Activated T-helper 2 cell treated with anti-CD3 and anti-CD28 coated beads, Interferon-gamma antibody, Interleukin-2, Interleukin-4, amounts not matched to agents 10 μg/mL and 5 μg/mL and 100 μg/mL, durations not matched to agents 14 hours and 24 hours and 36 hours (primary cell): ENCODE results near the gene AVEN. TPM values are rescaled to one million over a fixed set of nuclear protein-coding genes. Genes with fewer than 3 reads are reported as not detected.
A peak's percentile ranks its signal among the peaks of the same experiment; 100 is the strongest.

Source experiments
- DNase-seq: peaks from one replicate; pipeline ENCODE4 v3.0.0; 2021; ENCODE audit warnings: low spot score
- H3K27ac Mint-ChIP-seq: one replicate; pipeline ENCODE4 v1.8.0; 2021; ENCODE audit warnings: mixed read lengths
- H3K27me3 Mint-ChIP-seq: one replicate; pipeline ENCODE4 v1.8.0; 2021; ENCODE audit warnings: low read depth, mixed read lengths
- H3K36me3 Mint-ChIP-seq: one replicate; pipeline ENCODE4 v1.8.0; 2021; ENCODE audit warnings: low read depth, mixed read lengths
- H3K4me1 Mint-ChIP-seq: one replicate; pipeline ENCODE4 v1.8.0; 2021; ENCODE audit warnings: low read depth, mixed read lengths
- H3K4me3 Mint-ChIP-seq: one replicate; pipeline ENCODE4 v1.8.0; 2021; ENCODE audit warnings: low read depth, mild to moderate bottlenecking, moderate library complexity, mixed read lengths
- H3K9me3 Mint-ChIP-seq: one replicate; pipeline ENCODE4 v1.8.0; 2021; ENCODE audit warnings: mixed read lengths
- intact Hi-C: fragments of 100-400 bp; cut with micrococcal nuclease; formaldehyde crosslinking; loops from one replicate; pipeline ENCODE4 v1.15.1; 2023
- total RNA-seq: library from RNA; stranded (reverse); gene quantifications from 2 replicates; pipeline ENCODE4 v1.2.3, GENCODE V29; 2022

Gene AVEN, protein sequence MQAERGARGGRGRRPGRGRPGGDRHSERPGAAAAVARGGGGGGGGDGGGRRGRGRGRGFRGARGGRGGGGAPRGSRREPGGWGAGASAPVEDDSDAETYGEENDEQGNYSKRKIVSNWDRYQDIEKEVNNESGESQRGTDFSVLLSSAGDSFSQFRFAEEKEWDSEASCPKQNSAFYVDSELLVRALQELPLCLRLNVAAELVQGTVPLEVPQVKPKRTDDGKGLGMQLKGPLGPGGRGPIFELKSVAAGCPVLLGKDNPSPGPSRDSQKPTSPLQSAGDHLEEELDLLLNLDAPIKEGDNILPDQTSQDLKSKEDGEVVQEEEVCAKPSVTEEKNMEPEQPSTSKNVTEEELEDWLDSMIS
- 19.4 and 19.8 TPM in 2 replicates for total RNA-seq

DNA sequence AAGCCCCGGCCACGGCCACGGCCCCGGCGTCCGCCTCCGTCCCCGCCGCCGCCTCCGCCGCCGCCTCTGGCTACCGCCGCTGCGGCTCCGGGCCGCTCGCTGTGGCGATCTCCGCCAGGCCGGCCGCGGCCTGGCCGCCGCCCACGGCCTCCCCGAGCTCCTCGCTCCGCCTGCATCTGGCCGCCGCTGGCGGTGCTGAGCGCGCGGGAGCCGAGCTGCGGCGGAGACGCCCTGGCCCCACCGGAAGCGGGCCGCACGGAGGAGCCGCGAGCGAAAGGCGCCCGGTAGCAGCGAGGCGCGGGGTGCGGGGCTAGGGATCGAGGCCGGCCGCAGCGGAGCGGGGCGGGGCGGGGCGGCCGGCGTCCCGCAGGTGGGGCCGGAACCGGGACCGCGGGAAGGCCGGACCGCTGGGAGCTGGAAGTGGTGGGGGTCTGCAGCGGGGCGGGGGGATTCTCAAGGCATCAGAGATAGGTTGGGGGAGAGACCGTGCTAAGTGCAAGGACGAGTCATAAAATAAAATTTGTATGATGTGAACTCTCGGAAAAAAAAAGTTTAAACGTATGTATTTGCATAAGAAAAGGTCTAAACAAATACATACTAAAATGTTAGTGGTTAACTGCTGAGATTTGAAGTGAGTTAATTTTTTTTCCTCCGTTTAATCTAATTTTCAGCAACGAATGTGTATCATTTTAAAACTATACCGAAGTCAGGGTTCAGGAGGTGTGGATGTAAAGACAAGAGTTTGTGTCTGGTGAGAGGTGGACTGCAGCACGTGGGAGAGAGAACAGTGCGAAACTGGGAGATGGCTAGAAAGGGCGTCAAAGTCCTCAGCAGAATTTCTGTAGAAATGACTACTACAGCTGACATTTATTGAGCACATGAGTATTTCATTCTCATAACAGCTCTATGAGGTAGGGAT is at the start of gene AVEN:
TSS of gene AVEN (minus strand) at position 334 of the 919 bp plus-strand sequence. CDS start at position 176, 158 bp downstream.
- Mint-ChIP-seq H3K27ac (peak within 1 kb of the TSS; percentile 94), H3K9me3 (no peaks in the 10 kb centered on the region), H3K4me3 (peak within 1 kb of the TSS; percentile 94), H3K27me3 (no peaks in the 10 kb centered on the region), H3K36me3 (no peaks in the 10 kb centered on the region), H3K4me1 (peaks cover 35% of the 10 kb centered on the region)
- intact Hi-C loops = loop anchor here (1.0 to 10.0 kb wide), 6 partner anchors 21 to 956 kb away; partner anchors contain the start of genes EMC7, GOLGA8B and KATNBL1
- DNase-seq = peak; percentile 64

DNA sequence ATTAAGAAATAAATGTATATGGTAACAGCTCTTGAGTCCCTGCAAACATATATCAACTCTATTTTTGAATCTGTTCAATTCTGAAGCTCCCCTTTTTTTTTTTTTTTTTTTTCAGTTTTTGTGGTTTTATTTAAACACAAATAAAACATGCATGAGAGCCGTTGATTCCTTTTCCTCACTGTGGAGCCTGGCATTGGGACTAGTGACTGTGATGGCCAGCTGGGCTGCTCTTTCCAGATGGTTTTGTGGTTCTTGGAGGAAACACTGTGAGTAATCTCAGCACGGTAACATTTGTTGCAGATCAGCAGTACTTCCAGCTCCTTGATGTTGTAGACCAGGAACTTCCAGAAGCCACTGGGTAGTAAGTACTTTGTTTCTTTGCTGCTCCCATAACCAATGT is 46.7 kb upstream of the AVEN start:
- H3K27me3 Mint-ChIP-seq = no peaks in the 10 kb centered on the region
- intact Hi-C loops = no loop called here
- H3K9me3 Mint-ChIP-seq = no peaks in the 10 kb centered on the region
- no peaks in the 10 kb centered on the region for H3K4me1 Mint-ChIP-seq
- no peak for DNase-seq
- H3K4me3 Mint-ChIP-seq = no peak overlapping the region
- H3K27ac Mint-ChIP-seq = no peak overlapping the region
- peaks cover 42% of the 10 kb centered on the region for H3K36me3 Mint-ChIP-seq

DNA sequence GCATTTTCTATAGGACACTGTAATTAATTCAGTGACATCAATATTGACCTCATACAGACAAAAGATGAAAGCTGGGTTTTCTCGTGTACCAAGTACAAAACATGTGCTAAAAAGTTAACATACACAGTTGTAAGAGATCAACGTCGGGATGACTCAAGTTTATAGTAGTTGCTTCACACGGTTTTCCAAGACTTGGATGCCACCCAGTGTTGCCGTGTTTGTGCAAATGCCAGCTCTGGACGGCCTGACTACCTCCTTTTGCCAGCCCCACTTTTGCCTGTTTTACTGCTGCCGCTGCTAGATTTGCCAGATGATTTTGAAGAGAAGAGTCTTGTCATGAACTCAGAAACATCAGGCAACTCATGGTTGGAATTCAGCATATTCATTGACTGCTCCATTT is 45.1 kb upstream of the AVEN start:
- Mint-ChIP-seq H3K36me3 (peaks cover 32% of the 10 kb centered on the region), H3K9me3 (no peaks in the 10 kb centered on the region), H3K27ac (no peak overlapping the region), H3K27me3 (no peaks in the 10 kb centered on the region), H3K4me1 (no peaks in the 10 kb centered on the region), H3K4me3 (no peak overlapping the region)
- DNase-seq = no peak
- intact Hi-C loops = no loop called here

DNA sequence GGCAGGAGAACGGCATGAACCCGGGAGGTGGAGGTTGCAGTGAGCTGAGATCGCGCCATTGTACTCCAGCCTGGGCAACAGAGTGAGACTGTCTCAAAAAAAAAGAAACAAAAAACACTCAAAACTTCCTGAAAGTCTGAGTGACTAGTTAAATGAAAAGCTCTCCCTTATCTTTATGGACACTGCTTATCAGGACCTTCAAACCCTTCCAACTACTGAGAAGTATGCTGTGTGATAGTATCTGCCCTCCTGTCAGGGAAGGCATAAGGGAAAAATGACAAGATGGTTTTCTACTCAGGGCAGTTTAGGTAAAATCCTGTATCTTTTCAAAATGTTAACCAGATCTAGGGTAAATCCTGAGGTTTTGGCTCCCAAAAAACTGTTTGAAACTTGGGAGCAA is 40.9 kb upstream of the AVEN start:
- intact Hi-C loops = no loop called here
- DNase-seq = no peak
- no peaks in the 10 kb centered on the region for H3K27me3 Mint-ChIP-seq
- peaks cover 10% of the 10 kb centered on the region for H3K36me3 Mint-ChIP-seq
- H3K27ac Mint-ChIP-seq = no peak overlapping the region
- H3K4me1 Mint-ChIP-seq = no peaks in the 10 kb centered on the region
- no peak overlapping the region for H3K4me3 Mint-ChIP-seq
- H3K9me3 Mint-ChIP-seq = no peaks in the 10 kb centered on the region

DNA sequence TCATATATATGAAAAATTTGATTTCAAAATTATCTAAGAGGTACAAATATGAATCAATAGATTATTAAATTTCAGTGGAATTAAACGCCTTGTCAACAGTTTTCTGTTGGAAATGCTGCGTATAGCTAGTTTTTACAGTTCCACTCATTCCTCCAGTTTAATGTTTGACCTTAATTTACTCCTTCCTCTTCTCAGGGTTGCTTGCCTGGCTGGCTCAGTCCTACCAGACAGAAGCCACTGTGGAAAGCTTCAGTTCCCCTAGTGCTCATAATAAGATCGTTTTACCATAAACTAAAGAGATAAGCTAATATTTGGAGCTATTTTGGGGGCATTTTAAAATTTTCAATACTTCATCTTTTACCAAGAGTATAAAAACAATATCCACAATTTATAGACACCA is 39.9 kb upstream of the AVEN start:
- no peaks in the 10 kb centered on the region for H3K4me1 Mint-ChIP-seq

DNA sequence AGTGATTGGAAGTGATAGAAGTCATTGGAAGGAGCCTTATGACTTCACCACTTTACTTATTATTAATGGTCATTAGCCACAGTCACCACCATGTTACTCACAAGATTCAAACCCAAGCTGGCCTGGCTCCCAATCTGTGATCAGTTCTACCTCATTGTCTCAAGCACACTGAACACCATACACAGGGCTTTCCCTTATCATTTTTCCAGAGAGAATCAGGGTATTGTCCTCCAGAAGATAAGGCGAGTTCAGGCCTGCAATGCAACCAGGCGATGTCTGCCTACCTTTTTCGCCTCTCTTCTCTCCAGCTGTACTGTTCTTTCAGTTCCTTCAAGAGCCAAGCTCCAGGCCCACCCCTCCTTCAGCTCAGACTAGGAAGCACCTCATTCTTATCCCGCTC is 37.8 kb upstream of the AVEN start:
- Mint-ChIP-seq H3K9me3 (no peaks in the 10 kb centered on the region), H3K4me1 (no peaks in the 10 kb centered on the region), H3K27ac (no peak overlapping the region), H3K4me3 (no peak overlapping the region), H3K27me3 (no peaks in the 10 kb centered on the region), H3K36me3 (no peaks in the 10 kb centered on the region)
- intact Hi-C loops = no loop called here
- no peak for DNase-seq

More for the DNA sequence above, 39.9 kb upstream of the AVEN start:
- no peaks in the 10 kb centered on the region for H3K27me3 Mint-ChIP-seq
- peaks cover 5% of the 10 kb centered on the region for H3K36me3 Mint-ChIP-seq
- H3K27ac Mint-ChIP-seq = no peak overlapping the region
- no peaks in the 10 kb centered on the region for H3K9me3 Mint-ChIP-seq
- no peak overlapping the region for H3K4me3 Mint-ChIP-seq
- DNase-seq = no peak
- intact Hi-C loops = no loop called here

- Mint-ChIP-seq H3K9me3 (no peaks in the 10 kb centered on the region), H3K4me1 (no peaks in the 10 kb centered on the region)
- intact Hi-C loops = no loop called here
These were observed 31.0 kb upstream of the AVEN start for GRCh38 chr15:34070003-34070402.

DNA sequence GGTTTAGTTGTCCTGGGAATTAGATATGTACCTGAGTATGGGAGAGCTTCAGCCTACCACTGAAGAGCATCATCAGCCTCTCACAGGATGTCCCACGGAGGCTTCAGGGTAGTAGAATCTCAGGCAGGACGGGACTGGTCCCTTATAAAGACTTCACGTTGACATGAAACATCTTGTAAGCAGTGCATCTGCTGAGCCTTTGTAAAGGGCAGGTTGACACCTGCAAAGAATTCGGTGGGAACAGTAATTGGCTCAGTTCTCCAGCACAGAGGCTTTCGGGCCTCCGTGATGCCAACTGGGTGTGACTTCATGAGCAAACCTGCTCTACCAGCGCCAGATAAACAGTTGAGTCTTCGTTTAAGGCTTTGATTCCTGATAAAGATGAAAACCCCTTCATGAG is 26.9 kb upstream of the AVEN start:
- intact Hi-C loops = no loop called here
- H3K4me1 Mint-ChIP-seq = peaks cover 9% of the 10 kb centered on the region

More at GRCh38 chr15:34070003-34070402, 31.0 kb upstream of the AVEN start:
- H3K27me3 Mint-ChIP-seq = no peaks in the 10 kb centered on the region
- no peak for DNase-seq
- no peak overlapping the region for H3K27ac Mint-ChIP-seq
- H3K4me3 Mint-ChIP-seq = no peak overlapping the region
- no peaks in the 10 kb centered on the region for H3K36me3 Mint-ChIP-seq

DNA sequence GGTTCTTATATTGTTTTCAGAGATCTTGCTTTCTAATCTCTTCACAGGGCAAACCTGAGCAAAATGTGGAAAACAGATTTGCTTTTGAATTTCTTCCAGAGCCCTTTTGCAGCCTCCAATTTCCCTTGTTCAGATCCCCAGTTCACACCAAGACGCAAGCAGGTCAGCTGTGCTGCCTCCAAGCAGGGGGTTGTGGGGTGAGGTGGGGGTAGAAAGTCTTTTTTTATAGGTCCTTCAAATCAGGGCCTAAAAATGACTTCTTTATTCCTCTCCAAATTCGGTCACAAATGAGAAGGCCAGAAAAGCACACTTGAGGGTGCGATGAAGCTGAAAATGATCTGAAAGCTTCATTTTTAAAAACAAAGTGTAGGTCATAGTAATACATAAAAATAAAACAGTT is 26.3 kb upstream of the AVEN start:
- Mint-ChIP-seq H3K36me3 (no peaks in the 10 kb centered on the region), H3K27ac (no peak overlapping the region), H3K4me3 (no peak overlapping the region), H3K9me3 (no peaks in the 10 kb centered on the region), H3K4me1 (peaks cover 9% of the 10 kb centered on the region), H3K27me3 (no peaks in the 10 kb centered on the region)
- DNase-seq = no peak
- intact Hi-C loops = no loop called here

More for the DNA sequence above, 26.9 kb upstream of the AVEN start:
- no peaks in the 10 kb centered on the region for H3K36me3 Mint-ChIP-seq
- no peak overlapping the region for H3K27ac Mint-ChIP-seq
- H3K9me3 Mint-ChIP-seq = no peaks in the 10 kb centered on the region
- DNase-seq = no peak
- H3K4me3 Mint-ChIP-seq = no peak overlapping the region
- H3K27me3 Mint-ChIP-seq = no peaks in the 10 kb centered on the region

DNA sequence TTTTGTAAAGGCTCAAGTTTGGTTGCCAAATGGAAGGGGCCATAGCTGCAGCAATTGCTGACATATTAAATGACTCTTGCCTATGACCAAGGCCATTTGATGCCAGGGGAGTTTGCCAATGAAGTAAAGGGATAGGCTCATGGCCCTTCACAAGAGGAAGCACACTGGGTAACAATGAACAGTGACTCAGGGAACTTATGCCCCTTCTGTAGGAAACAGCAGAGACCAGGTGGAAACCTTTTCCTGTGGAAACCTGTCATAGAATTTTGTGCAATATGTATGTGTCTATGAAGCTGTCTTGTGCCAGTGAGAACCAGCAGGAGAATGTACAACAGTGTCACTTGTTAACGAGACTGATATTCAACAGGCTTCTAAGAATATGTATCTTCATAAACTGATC is 25.4 kb upstream of the AVEN start:
- peaks cover 1% of the 10 kb centered on the region for H3K27me3 Mint-ChIP-seq
- DNase-seq = no peak
- intact Hi-C loops = no loop called here
- H3K36me3 Mint-ChIP-seq = no peaks in the 10 kb centered on the region
- H3K4me3 Mint-ChIP-seq = no peak overlapping the region
- H3K4me1 Mint-ChIP-seq = peaks cover 9% of the 10 kb centered on the region
- H3K27ac Mint-ChIP-seq = no peak overlapping the region
- no peaks in the 10 kb centered on the region for H3K9me3 Mint-ChIP-seq

DNA sequence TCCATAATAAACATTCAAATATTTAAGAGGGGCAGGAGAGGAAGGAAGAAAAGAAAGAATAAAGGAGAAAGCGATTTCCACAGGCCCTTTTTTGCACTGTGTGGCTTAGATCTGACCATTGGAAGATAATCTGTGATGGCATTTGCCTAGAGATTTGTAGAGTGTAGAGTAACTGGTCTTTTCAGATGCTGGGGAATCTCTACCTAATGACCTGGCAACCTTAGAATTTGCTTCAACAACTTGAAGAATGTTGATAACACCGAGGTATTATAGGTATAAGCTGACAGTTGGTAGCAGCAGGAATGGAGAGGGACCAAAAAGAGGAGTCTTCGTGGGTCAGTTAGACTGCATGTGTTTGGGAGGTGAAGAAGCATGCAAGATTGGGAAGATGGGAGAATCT is 20.9 kb upstream of the AVEN start:
- peaks cover 5% of the 10 kb centered on the region for H3K27me3 Mint-ChIP-seq
- no peak overlapping the region for H3K27ac Mint-ChIP-seq
- peaks cover 9% of the 10 kb centered on the region for H3K4me1 Mint-ChIP-seq
- intact Hi-C loops = no loop called here
- H3K9me3 Mint-ChIP-seq = no peaks in the 10 kb centered on the region
- H3K36me3 Mint-ChIP-seq = no peaks in the 10 kb centered on the region
- no peak overlapping the region for H3K4me3 Mint-ChIP-seq
- no peak for DNase-seq

DNA sequence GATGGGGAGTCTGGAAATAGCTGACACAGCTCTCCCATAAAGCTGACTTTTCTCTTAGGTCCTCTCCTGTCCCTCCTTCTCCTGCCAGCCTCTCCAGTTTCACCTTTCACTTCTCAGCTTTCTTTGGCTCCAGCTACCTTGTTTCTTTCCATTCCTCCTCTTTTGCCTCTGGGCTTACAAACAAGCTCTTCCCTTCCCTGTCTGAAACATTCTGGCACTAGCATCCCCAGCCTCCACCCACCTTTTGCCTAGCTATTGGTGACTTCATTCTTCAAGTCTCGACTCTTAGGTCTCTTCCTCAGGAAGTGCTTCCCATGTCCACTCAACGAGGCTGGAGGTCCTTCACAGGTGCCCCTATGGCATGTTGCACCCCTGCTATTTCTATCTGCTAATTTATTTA is 20.5 kb upstream of the AVEN start:
- Mint-ChIP-seq H3K36me3 (no peaks in the 10 kb centered on the region), H3K9me3 (no peaks in the 10 kb centered on the region), H3K4me3 (no peak overlapping the region), H3K4me1 (peaks cover 6% of the 10 kb centered on the region), H3K27ac (no peak overlapping the region), H3K27me3 (peaks cover 5% of the 10 kb centered on the region)
- intact Hi-C loops = no loop called here
- no peak for DNase-seq

- Mint-ChIP-seq H3K4me1 (no peaks in the 10 kb centered on the region), H3K27me3 (peaks cover 5% of the 10 kb centered on the region), H3K4me3 (no peak overlapping the region), H3K9me3 (peaks cover 7% of the 10 kb centered on the region), H3K27ac (no peak overlapping the region), H3K36me3 (no peaks in the 10 kb centered on the region)
- DNase-seq = no peak
- intact Hi-C loops = no loop called here
These were observed 17.9 kb upstream of the AVEN start for GRCh38 chr15:34056911-34057310.
